HG03045 (cell line): ENCODE results near the gene SYNPO2.
"Not testable (repeated sequence)": the region's sequence is repeated elsewhere in the genome, so short reads cannot be mapped to it uniquely, and the experiment has no call there.

Experiments
- ATAC-seq: cut with Tn5 transposase; IDR thresholded peaks from one replicate; pipeline ENCODE4 v1.9.1; 2021; ENCODE audit warnings: mild to moderate bottlenecking, moderate library complexity; ENCODE audit not compliant: unreplicated experiment

Gene SYNPO2

GRCh38 chr4:119028296-119028695, 139.6 kb downstream of the SYNPO2 start:
- ATAC-seq = no peak

GRCh38 chr4:119029847-119030535, 141.3 kb downstream of the SYNPO2 start:
- ATAC-seq = no peak

GRCh38 chr4:119030536-119030890, 141.9 kb downstream of the SYNPO2 start:
- ATAC-seq = no peak

GRCh38 chr4:119031218-119031617, 142.6 kb downstream of the SYNPO2 start:
- no peak for ATAC-seq

GRCh38 chr4:119032921-119033685, 144.4 kb downstream of the SYNPO2 start:
- no peak for ATAC-seq

GRCh38 chr4:119034276-119035008, 145.8 kb downstream of the SYNPO2 start:
- no peak for ATAC-seq

- no peak for ATAC-seq
Observed at GRCh38 chr4:119035951-119036737, 147.5 kb downstream of the SYNPO2 start.

- ATAC-seq = no peak
Observed at GRCh38 chr4:119037709-119038108, 149.1 kb downstream of the SYNPO2 start.

- peak; percentile 47 for ATAC-seq
Observed at GRCh38 chr4:119038116-119038841, 149.6 kb downstream of the SYNPO2 start.

- ATAC-seq = no peak
Observed at GRCh38 chr4:119039160-119039559, 150.5 kb downstream of the SYNPO2 start.

- no peak for ATAC-seq
Observed at GRCh38 chr4:119039779-119040178, 151.1 kb downstream of the SYNPO2 start.

GRCh38 chr4:119040261-119040660, 151.6 kb downstream of the SYNPO2 start:
- ATAC-seq = no peak

GRCh38 chr4:119040694-119041185, 152.1 kb downstream of the SYNPO2 start:
- no peak for ATAC-seq

- ATAC-seq = no peak
Observed at GRCh38 chr4:119041396-119041795, 152.7 kb downstream of the SYNPO2 start.

- peak; percentile 82 for ATAC-seq
Observed at GRCh38 chr4:119041951-119042560, 153.4 kb downstream of the SYNPO2 start.

- ATAC-seq = no peak
Observed at GRCh38 chr4:119046263-119046662, 157.6 kb downstream of the SYNPO2 start.

GRCh38 chr4:119047059-119047458, 158.4 kb downstream of the SYNPO2 start:
- ATAC-seq = not testable (repeated sequence)

GRCh38 chr4:119048446-119048845, 159.8 kb downstream of the SYNPO2 start:
- ATAC-seq = no peak

- ATAC-seq = no peak
Observed at GRCh38 chr4:119049342-119049741, 160.7 kb downstream of the SYNPO2 start.
